HG03354 (cell line): ENCODE results near the gene NLRP3.
A peak's percentile ranks its signal among the peaks of the same experiment; 100 is the strongest.
"Not testable (repeated sequence)": the region's sequence is repeated elsewhere in the genome, so short reads cannot be mapped to it uniquely, and the experiment has no call there.

Experiments used
- ATAC-seq: cut with Tn5 transposase; IDR thresholded peaks from one replicate; pipeline ENCODE4 v1.9.1; 2021; ENCODE audit warnings: mild to moderate bottlenecking; ENCODE audit not compliant: unreplicated experiment, poor library complexity, severe bottlenecking

Gene NLRP3

DNA sequence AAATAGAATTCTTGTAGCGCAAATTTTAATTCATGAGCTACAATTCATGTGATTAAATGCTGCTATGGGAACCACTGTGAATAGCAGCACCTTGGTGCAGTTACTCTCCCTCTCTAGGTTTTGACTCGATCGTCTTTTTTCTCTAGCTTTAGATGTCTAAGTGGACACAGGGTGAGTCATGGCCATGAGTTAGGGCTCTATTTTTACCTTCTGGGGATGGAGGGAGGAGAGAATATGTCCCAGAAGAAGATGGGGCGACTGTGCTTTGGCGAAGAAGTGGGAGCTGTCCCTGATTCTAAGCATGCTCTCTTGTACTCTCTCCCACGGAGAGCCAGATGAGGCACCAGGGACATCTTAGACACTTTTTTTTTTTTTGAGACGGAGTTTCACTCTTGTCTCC is 43.5 kb downstream of the NLRP3 start:
- no peak for ATAC-seq

DNA sequence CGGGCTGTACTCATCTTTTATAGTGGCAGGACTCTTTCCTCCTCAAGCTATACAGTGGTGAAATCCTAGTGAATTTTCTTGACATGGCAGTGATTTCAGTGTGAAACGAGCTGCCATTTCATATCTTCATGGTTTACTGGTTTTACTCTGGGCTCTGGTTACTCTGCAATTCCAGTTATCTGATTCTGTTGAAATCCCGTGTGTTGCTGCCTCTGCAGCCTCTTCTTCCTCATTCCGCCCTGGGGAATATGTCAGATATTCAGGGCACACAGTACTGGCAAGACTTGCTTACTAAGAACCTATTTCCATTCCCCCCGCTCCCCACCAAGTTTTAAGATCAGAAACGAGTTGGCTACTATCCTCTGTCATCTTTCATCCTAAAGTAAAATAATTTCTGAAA is 49.8 kb downstream of the NLRP3 start:
- ATAC-seq: no peak

DNA sequence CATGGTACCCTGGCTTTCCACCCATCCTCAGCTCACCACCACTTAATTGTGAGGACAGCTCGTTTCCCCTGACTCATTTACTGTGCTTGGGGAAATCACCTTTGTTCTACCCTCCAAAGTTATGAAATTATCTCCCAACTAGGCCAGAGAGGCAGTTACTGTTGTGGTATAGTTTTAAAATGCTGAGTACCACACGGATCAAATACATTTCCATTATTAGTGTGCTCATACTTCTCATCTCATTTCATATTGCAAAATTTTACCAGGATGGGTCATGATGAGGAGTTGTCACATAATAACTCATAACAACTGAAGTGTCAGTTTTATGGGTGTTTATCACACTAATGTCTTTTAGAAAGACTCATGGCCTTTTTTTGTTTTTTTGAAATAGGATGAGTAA is 51.2 kb downstream of the NLRP3 start:
- ATAC-seq: no peak

DNA sequence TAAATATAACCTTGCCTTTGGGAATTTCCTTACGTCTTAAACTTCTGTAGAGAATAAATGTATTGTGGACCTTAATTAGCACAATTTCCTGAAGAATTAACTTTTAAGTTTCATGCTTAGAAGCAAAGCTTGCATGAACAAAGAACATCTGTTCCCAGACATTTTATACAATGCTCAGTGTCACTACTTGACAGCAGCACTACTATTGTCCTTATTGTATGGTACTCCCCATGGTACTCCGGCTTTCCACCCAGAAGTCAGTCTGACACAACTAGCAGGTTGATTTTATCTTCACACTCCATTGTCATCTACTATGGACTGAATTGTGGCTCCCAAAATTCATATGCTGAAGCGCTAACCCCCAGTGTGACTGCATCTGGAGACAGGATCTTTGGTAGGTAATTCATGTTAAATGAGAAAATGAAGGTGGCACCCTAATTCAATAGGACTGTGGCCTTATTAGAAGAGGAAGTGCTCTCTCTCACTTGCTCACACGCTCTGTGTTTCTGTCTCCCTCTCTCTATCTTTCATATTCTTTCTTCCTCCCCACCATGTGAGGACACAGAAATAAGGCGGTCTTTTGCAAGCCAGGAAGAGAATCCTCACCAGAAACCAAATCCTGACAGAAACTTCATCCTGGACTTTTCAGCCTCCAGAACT is 52.6 kb downstream of the NLRP3 start:
- ATAC-seq: no peak

DNA sequence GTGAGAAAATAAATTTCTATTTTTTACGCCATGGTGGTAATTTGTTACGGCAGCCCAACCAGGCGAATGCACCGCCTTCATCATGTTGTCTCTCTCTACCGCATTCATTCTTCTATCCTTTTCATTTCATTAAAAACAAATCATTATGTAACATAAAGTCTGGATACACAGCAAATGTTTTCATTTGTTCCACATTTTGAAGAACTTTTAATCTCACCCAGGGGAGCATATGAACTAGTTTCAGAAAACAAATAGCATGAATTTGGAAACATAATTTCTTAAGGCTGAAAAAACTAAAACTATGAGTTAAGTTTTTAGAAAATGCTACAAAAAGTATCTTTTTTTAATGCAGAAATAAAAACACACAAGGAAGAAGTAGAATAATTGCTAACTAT is 53.2 kb downstream of the NLRP3 start:
- no peak for ATAC-seq

DNA sequence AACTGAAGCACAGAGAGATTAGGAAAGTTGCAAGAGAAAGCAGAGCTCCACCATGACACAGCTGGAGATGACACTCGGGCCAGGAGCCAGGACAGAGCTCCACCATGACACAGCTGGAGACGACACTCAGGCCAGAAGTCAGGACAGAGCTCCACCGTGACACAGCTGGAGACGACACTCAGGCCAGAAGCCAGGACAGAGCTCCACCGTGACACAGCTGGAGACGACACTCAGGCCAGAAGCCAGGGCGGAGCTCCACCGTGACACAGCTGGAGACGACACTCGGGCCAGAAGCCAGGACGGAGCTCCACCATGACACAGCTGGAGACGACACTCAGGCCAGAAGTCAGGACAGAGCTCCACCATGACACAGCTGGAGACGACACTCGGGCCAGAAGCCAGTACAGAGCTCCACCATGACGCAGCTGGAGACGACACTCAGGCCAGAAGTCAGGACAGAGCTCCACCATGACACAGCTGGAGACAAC is 55.0 kb downstream of the NLRP3 start:
- not testable (repeated sequence) for ATAC-seq

DNA sequence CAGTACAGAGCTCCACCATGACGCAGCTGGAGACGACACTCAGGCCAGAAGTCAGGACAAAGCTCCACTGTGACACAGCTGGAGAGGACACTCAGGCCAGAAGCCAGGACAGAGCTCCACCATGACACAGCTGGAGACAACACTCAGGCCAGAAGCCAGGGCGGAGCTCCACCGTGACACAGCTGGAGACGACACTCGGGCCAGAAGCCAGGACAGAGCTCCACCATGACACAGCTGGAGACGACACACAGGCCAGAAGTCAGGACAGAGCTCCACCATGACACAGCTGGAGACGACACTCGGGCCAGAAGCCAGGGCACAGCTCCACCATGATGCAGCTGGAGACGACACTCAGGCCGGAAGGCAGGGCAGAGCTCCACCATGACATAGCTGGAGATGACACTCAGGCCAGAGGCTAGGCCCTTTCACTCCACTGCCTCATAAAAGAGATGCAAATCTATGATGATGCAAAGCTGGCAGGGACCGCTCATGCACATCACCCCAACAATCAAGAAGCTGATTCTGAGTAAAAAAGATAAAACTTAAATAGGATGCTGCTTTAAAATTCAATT is 55.6 kb downstream of the NLRP3 start:
- no peak for ATAC-seq

DNA sequence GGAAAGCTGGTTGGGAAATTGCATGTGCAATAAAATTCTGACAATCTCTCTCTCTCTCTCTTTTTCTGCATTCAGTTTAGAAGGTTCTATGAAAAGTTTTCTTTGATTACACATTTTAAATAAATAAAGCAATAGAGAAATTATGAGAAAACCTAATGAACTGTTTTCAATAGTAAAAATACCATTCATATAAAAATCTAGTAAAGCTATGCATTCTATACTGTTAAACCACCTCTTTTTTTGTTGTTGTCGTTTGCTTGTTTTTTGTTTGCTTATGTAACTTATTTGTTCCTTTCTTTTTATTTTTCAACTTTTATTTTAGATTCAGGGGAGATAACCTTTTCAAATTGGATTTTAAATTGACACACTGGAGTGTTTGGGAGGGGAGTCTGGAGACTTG is 56.1 kb downstream of the NLRP3 start:
- no peak for ATAC-seq

DNA sequence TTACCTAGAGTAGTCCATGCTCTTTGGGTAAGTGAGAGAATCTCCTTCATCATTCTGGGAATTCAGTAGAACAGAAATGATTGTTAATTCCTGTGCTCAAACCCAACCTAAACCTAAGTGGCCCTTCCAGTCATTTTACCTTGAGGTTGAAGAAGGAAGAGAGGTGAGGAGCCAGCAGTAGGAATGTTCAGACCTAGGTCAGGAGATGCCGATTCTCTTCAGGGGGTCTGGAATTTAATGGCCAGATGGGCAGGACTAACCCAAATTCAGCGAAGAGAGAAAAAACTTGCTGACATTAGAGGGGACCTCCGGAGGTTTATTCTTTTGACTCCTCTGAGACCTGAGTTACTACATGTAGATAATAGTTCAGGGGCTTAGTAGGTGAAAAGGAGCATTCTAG is 58.4 kb downstream of the NLRP3 start:
- no peak for ATAC-seq

DNA sequence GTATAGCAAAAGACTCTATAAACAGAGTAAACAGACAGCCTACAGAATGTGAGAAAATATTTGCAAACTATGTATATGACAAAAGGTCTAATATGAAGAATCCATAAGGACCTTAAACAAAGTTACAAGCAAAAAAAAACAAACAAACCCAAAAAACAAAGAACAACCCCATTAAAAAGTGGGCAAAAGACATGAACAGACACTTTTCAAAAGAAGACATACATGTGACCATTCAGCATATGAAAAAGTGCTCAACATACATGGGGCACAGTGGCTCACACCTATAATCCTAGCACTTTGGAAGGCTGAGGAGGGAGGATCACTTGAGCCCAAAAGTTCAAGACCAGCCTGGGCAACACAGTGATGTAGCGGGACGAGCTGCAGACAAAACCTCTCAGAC is 59.8 kb downstream of the NLRP3 start:
- no peak for ATAC-seq

DNA sequence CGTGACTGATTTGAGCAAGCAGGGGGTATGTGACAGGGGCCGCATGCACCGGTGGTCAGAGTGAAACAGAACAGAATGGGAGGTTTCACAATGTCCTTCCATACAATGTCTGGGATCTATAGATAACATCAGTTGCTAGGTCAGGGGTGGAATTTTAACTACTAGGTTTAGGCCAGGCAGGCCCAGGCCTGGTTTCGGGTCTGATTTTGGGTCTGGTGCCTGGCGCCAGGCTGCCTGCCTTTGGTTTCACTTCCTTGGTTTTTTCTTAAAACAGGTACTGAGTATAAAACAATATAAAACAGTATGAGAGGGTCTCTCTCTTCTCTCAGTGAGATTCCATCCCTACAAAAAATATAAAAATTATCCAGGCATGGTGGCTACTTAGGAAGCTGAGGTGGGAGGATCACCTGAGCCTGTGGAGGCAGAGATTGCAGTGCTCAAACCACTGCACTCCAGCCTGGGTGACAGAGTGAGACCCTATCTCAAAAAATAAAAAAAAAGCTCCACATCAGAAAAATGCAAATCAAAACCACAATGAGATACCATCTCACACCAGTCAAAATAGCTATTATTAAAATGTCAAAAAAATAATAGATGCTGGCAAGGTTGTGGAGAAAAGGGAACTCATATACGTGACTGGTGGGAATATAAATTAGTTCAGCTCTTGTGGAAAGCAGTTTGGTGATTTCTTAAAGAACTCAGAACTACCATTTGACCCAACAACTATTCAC is 60.5 kb downstream of the NLRP3 start:
- peak; percentile 64 for ATAC-seq

DNA sequence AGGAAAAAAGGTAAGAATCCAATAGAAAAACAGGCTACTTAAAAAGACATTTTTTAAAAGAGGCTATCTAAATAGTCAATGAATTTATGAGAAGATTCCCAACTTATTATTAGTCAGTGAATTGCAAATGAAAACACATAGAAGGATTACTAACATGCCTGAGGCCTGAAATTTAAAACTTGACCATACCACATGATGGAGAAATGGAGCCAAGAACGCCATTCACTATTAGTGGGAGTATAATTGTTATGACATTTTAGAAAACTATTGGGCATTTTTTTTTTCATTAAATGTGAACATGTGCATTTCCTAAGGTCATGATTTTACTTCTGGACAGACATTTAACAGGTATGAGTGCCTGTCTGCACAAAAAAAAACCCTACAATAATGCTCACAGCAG is 66.8 kb downstream of the NLRP3 start:
- no peak for ATAC-seq

DNA sequence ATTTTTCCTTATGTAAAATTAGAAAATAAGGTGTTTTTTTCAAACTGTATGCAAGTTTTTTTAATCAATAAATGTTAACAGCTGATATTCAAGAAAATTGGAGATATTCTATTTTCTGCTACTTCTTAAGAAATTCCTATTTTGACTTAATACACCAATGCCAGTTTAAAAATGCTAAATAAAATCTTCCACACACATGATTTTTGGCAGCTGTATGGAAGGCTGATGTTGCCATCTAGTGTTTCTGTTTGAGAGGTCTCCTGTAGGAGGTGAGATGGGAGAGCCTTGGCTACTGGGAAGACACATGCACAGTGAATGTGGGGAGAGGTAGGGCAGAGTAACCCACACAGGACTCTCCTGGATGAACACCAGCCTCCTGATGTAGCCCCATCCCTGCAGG is 71.1 kb downstream of the NLRP3 start:
- ATAC-seq: peak; percentile 76

DNA sequence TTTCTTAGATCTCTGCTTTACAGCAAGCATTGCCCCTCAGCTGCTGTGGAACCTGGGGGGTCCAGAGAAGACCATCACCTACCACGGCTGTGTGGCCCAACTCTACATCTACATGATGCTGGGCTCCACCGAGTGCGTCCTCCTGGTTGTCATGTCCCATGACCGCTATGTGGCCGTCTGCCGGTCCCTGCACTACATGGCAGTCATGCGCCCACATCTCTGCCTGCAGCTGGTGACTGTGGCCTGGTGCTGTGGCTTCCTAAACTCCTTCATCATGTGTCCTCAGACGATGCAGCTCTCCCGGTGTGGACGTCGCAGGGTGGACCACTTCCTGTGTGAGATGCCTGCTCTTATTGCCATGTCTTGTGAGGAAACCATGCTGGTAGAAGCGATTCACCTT is 75.4 kb downstream of the NLRP3 start:
- no peak for ATAC-seq

DNA sequence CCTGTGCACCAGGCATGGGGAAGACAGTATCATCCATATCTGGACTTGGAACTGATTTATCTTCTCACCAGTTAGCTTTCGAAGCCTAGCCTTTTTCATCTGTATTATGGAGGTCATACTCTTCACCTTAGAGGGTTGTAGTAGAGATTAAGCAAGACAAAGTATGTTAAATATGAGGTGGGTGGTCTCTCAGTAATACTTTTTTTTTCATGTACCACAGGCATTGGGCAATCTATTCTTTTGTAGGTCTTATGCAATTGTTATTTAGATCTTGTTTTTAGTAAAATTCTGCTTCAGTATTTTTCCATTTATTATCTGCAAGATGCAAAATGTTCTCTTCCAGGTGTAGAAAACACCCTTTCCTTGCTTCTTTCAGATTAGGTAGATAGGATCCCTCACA is 77.1 kb downstream of the NLRP3 start:
- no peak for ATAC-seq

DNA sequence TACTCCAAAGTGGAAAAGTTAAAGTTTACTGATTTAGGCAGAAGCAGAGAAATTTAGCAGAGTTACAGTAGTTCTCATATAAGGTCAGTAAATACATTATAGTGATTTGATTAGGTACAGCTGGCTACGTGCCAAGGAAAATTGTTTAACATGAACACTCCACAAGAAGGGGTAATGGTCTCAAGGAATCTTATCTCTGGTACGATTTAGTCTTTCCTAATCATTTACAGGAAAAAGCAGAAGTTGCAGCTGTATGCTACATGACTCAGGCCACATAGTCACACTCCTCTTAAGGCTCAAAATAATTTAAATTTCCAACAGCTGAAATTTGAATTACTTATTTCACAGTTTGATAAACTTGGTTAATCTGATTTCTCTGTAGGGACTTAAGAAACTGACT is 78.8 kb downstream of the NLRP3 start:
- peak; percentile 95 for ATAC-seq

DNA sequence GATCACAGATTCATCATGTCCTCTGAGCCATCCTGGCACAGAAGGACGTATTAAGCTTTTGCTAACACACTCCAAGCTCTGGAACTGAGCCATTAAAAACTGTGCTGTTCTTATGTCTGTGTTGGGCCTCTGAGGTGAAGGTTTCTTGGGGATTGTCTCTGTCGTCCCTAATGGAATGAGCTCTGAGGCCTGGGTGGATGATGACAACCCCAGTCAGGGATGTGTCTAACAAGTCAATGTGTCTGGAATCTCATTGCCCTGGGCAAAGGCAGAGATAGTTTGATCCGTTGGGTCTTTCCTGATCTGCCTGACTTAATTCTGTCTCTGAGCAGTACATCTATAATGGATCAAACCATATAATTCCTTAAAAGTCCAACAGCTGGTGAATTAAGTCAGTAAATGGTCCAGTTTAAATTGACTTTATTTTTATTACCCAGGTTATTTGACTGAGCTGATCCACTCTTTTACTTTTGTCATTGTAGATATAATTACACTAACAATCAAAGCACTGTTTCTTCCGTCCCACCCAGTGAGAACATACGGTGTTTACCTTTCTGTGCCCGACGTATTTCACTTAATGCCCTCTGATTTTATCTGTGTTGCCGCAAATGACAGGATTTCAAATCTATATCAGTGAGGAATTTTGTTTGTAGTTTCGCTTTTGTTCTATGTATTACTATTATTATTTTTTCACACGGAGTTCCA is 80.8 kb downstream of the NLRP3 start:
- ATAC-seq: no peak
